GM12878 (cell line): Measurements from ENCODE around the gene UNC13D. TPM values are rescaled to one million over a fixed set of nuclear protein-coding genes. Genes with fewer than 3 reads are reported as not detected.

ENCODE experiments used
- ATAC-seq: fragments of 200-7000 bp; cut with Tn5 transposase; 3 replicates; pipeline ENCODE4 v1.9.1; 2020; ENCODE audit warnings: mild to moderate bottlenecking, moderate library complexity
- BruUV-seq: library from RNA; stranded (reverse); fragments of 400-500 nt; replicated peaks from 2 replicates; lab custom pipeline; 2021; lab: Mats Ljungman, UMichigan
- CTCF ChIA-PET: fragments of 300-600 bp; sonication (Branson Sonifier 250); formaldehyde crosslinking; extraction: SDS; loops from one replicate; lab custom pipeline; 2021; ENCODE audit warnings: inconsistent platforms; lab: Yijun Ruan, JAX
- POLR2A ChIA-PET: fragments of 350-600 bp; formaldehyde crosslinking; extraction: SDS; loops from one replicate; lab custom pipeline; 2021; ENCODE audit warnings: inconsistent platforms; lab: Charles Lee
- RAD21 ChIA-PET: fragments of 300-600 bp; sonication (Branson Sonifier 250); formaldehyde crosslinking; loops from one replicate; lab custom pipeline; 2023; ENCODE audit warnings: antibody characterized with exemption; ENCODE audit not compliant: unreplicated experiment; lab: Charles Lee
- SMC1A ChIA-PET: fragments of 300-600 bp; sonication (Branson Sonifier 250); formaldehyde crosslinking; loops from one replicate; lab custom pipeline; 2023; ENCODE audit not compliant: unreplicated experiment, uncharacterized antibody; lab: Charles Lee
- DNase-seq: peaks from one replicate; pipeline ENCODE4 v3.0.0-alpha.2; 2011; ENCODE audit warnings: low read depth, low spot score
- FAIRE-seq: peaks from 3 replicates; lab custom pipeline; 2011; peaks lifted over from hg19 to GRCh38; lab: Jason Lieb, UNC
- H2AFZ ChIP-seq: 2 replicates; pipeline ENCODE4 v1.6.0; 2011; ENCODE audit warnings: low read depth, low read length, control low read depth; ENCODE audit not compliant: control insufficient read depth
- H3K27ac ChIP-seq: 2 replicates; pipeline ENCODE4 v1.5.1; 2011; ENCODE audit warnings: control low read depth; ENCODE audit not compliant: control insufficient read depth, insufficient read depth
- H3K27me3 ChIP-seq, 2 experiments: replicated peaks in 1 of 2; 2 replicates each; pipeline versions ENCODE4 v1.6.0 to v1.6.1; 2011; ENCODE audit warnings: low read length in 1 of 2; ENCODE audit not compliant: control insufficient read depth in 2 of 2, insufficient read depth in 2 of 2
- H3K36me3 ChIP-seq, 2 experiments: 2 replicates each; pipeline ENCODE4 v1.5.1; 2011; ENCODE audit warnings: low read length in 1 of 2; ENCODE audit not compliant: control insufficient read depth in 2 of 2, insufficient read depth in 2 of 2
- H3K4me1 ChIP-seq: 2 replicates; pipeline ENCODE4 v1.6.1; 2011; ENCODE audit warnings: mild to moderate bottlenecking, low read length, moderate library complexity, mixed read lengths; ENCODE audit not compliant: control insufficient read depth, insufficient read depth
- H3K4me2 ChIP-seq: 2 replicates; pipeline ENCODE4 v1.6.0; 2011; ENCODE audit warnings: control low read depth; ENCODE audit not compliant: control insufficient read depth, insufficient read depth
- H3K4me3 ChIP-seq: fragments of 200-600 bp; sonication (generic); 2 replicates; pipeline ENCODE4 v1.5.1; 2016
- H3K79me2 ChIP-seq: 2 replicates; pipeline ENCODE4 v1.6.0; 2011; ENCODE audit warnings: low read length; ENCODE audit not compliant: control insufficient read depth, insufficient read depth
- H3K9ac ChIP-seq: 2 replicates; pipeline ENCODE4 v1.8.0; 2011; ENCODE audit warnings: low read length, control low read depth, mixed read lengths; ENCODE audit not compliant: control insufficient read depth, insufficient read depth
- H3K9me3 ChIP-seq: replicated peaks from 3 replicates; pipeline ENCODE4 v1.5.1; 2011; ENCODE audit warnings: mild to moderate bottlenecking, low read length; ENCODE audit not compliant: control insufficient read depth, insufficient read depth
- H4K20me1 ChIP-seq: 2 replicates; pipeline ENCODE4 v1.6.0; 2011; ENCODE audit not compliant: control insufficient read depth, insufficient read depth
- BCL3 ChIP-seq: IDR thresholded peaks from 2 replicates; pipeline ENCODE4 v1.6.1; 2011; ENCODE audit warnings: borderline replicate concordance, low read depth, mild to moderate bottlenecking, moderate library complexity, low read length; ENCODE audit not compliant: insufficient read depth, poor library complexity, severe bottlenecking
- CBFB ChIP-seq: IDR thresholded peaks from 2 replicates; pipeline ENCODE4 v1.6.1; 2016; ENCODE audit warnings: antibody characterized with exemption, low read depth
- ESRRA ChIP-seq: IDR thresholded peaks from 2 replicates; pipeline ENCODE4 v1.6.1; 2012; ENCODE audit warnings: mild to moderate bottlenecking, low read length, improper control_type of control experiment
- GATAD2B ChIP-seq: fragments of 450-650 bp; conservative IDR thresholded peaks from 2 replicates; pipeline ENCODE4 v1.6.1; 2017; ENCODE audit warnings: low read depth, mild to moderate bottlenecking, moderate library complexity
- HDGF ChIP-seq: fragments of 450-650 bp; IDR thresholded peaks from 2 replicates; pipeline ENCODE4 v1.6.1; 2016; ENCODE audit warnings: antibody characterized with exemption
- TARDBP ChIP-seq: IDR thresholded peaks from 2 replicates; pipeline ENCODE4 v1.6.1; 2016; ENCODE audit warnings: borderline replicate concordance
- WGBS: methylation state at CpG from one replicate; pipeline ENCODE4 v1.1.6; 2016; ENCODE audit warnings: low lambda C conversion rate; ENCODE audit not compliant: insufficient replicate concordance, insufficient coverage; ENCODE audit errors: missing lambda C conversion rate; 5-methylcytosine and 5-hydroxymethylcytosine counted together
- in situ Hi-C: fragments of 300-500 bp; cut with MboI; formaldehyde crosslinking; loops from 9 replicates; pipeline ENCODE4 v1.14.3; 2018; ENCODE audit warnings: mixed read lengths
- intact Hi-C: fragments of 100-400 bp; cut with micrococcal nuclease; formaldehyde crosslinking; loops from one replicate; pipeline ENCODE4 v1.14.2; 2022; ENCODE audit not compliant: unreplicated experiment
- polyA plus RNA-seq, 11 experiments: library from polyadenylated mRNA; depleted of rRNA in 4 of 11; unstranded in 6 of 11; stranded (reverse) in 5 of 11; fragments of >200 nt; fragmentation: Nextera tagmentation in 4 of 11; fragmentation: Illumina TruSeq in 1 of 11; extraction: Ambion mirVana in 4 of 11; extraction: Trizol in 1 of 11; gene quantifications; 1 replicate in 1 of 11; 2 replicates in 10 of 11; pipeline versions ENCODE4 v1.2.1 to v1.2.3, GENCODE V29; 2011 to 2016; ENCODE audit warnings: inconsistent platforms in 2 of 11, missing spikeins in 2 of 11, low read depth in 1 of 11
- total RNA-seq, 4 experiments: library from RNA; depleted of rRNA in 3 of 4; stranded (reverse); fragments of >200 nt in 3 of 4; fragmentation: Illumina TruSeq in 1 of 4; extraction: Trizol in 1 of 4; gene quantifications; 2 replicates each; pipeline versions ENCODE4 v1.2.1 to v1.2.3, GENCODE V29; 2013 to 2021

The UNC13D gene
- total and polyA plus RNA-seq, 10 of the 15 experiments (the other 5 are each of a cell fraction or from before 2014, with no cell fraction given): 0.32 to 63.9 (median 25.2) TPM

- POLR2A ChIA-PET: no interaction called here
- Histone ChIP-seq H3K27me3 (no peaks in the 10 kb centered on the region), H3K27ac (no peak overlapping the region), H4K20me1 (no peaks in the 10 kb centered on the region), H3K4me2 (no peak overlapping the region), H3K79me2 (no peaks in the 10 kb centered on the region), H3K36me3 (peaks cover 28 to 37% of the 10 kb centered on the region in 2 experiments; a peak in 3 of 4 replicates), H2AFZ (no peak overlapping the region), H3K9me3 (no peaks in the 10 kb centered on the region), H3K4me1 (no peaks in the 10 kb centered on the region), H3K9ac (no peak overlapping the region), H3K4me3 (no peak overlapping the region)
- CTCF ChIA-PET: interaction anchor here (1.6 kb wide), 2 partner anchors 38 to 53 kb away, joined by 4 read pairs; partner anchors contain the start of gene GALK1
- in situ Hi-C loops: no loop called here
- RAD21 ChIA-PET: no interaction called here
- WGBS: 90% methylated on average over 16 of the region's 16 CpGs
- TF ChIP-seq GATAD2B: no peak
- no peak for TF ChIP-seq TARDBP
- TF ChIP-seq HDGF: no peak
- TF ChIP-seq BCL3: no peak
- TF ChIP-seq CBFB: no peak
- no peak for TF ChIP-seq ESRRA
- SMC1A ChIA-PET: interaction anchor here (0.9 to 1.1 kb wide), 2 partner anchors 8 to 69 kb away, joined by 3 read pairs; no protein-coding TSS in a partner anchor
- no peak for FAIRE-seq
- ATAC-seq: no peak
- DNase-seq: no peak
- no TSS peak for BruUV-seq
- intact Hi-C loops: no loop called here
Observed at GRCh38 chr17:75818326-75818885, 25.8 kb downstream of the UNC13D start.
